Measurements from ENCODE around the gene PTPN18.
A peak's percentile ranks its signal among the peaks of the same experiment; 100 is the strongest.
"Not testable (repeated sequence)": the region's sequence is repeated elsewhere in the genome, so short reads cannot be mapped to it uniquely, and the experiment has no call there.

The PTPN18 gene

GRCh38 chr2:130381145-130381544, 25.3 kb downstream of the PTPN18 start:
- no peak for DNase-seq (ENCODE audit: low spot score)

GRCh38 chr2:130381619-130382018, 25.8 kb downstream of the PTPN18 start:
- DNase-seq (ENCODE audit: low spot score), result no peak

- no peak for DNase-seq (ENCODE audit: low spot score)
These were observed 26.6 kb downstream of the PTPN18 start for GRCh38 chr2:130382313-130382917.

GRCh38 chr2:130385709-130386108, 29.9 kb downstream of the PTPN18 start:
- no peak for DNase-seq (ENCODE audit: low spot score)

- no peak for DNase-seq (ENCODE audit: low spot score)
These were observed 31.2 kb downstream of the PTPN18 start for GRCh38 chr2:130387071-130387400.

GRCh38 chr2:130387804-130388203, 31.9 kb downstream of the PTPN18 start:
- DNase-seq (ENCODE audit: low spot score), result no peak

GRCh38 chr2:130388221-130388907, 32.5 kb downstream of the PTPN18 start:
- DNase-seq (ENCODE audit: low spot score), result no peak

- DNase-seq (ENCODE audit: low spot score), result no peak
These were observed 33.5 kb downstream of the PTPN18 start for GRCh38 chr2:130389358-130389757.

GRCh38 chr2:130389783-130390182, 33.9 kb downstream of the PTPN18 start:
- no peak for DNase-seq (ENCODE audit: low spot score)

- no peak for DNase-seq (ENCODE audit: low spot score)
These were observed 34.7 kb downstream of the PTPN18 start for GRCh38 chr2:130390460-130391057.

- peak; percentile 53 for DNase-seq (ENCODE audit: low spot score)
These were observed 35.4 kb downstream of the PTPN18 start for GRCh38 chr2:130391058-130391871.

- no peak for DNase-seq (ENCODE audit: low spot score)
These were observed 36.2 kb downstream of the PTPN18 start for GRCh38 chr2:130391872-130392670.

- DNase-seq (ENCODE audit: low spot score), result no peak
These were observed 37.6 kb downstream of the PTPN18 start for GRCh38 chr2:130393318-130393910.

GRCh38 chr2:130406280-130406679, 50.4 kb downstream of the PTPN18 start:
- not testable (repeated sequence) for DNase-seq (ENCODE audit: low spot score)

GRCh38 chr2:130416693-130417092, 60.8 kb downstream of the PTPN18 start:
- DNase-seq (ENCODE audit: low spot score), result not testable (repeated sequence)

GRCh38 chr2:130418845-130419244, 63.0 kb downstream of the PTPN18 start:
- DNase-seq (ENCODE audit: low spot score), result not testable (repeated sequence)

All from activated CD4-positive, alpha-beta T cell treated with anti-CD3 and anti-CD28 coated beads, Interleukin-2, Interleukin-4, amounts not matched to agents 100 ng/mL and 50 ng/mL, durations not matched to agents 16 hours and 8 hours (primary cell).